ENCODE results near the gene DNAH5. TPM values are rescaled to one million over a fixed set of nuclear protein-coding genes. Genes with fewer than 3 reads are reported as not detected.
A peak's percentile ranks its signal among the peaks of the same experiment; 100 is the strongest.

The DNAH5 gene
- total RNA-seq, 1 donor: 1.3 TPM

GRCh38 chr5:13910201-13910600 is 34.3 kb downstream of the DNAH5 start:
- H3K4me3 ChIP-seq (ENCODE audit: low read depth, low read length): no peak overlapping the region
- no peak for DNase-seq (ENCODE audit: low read depth)
- TF ChIP-seq CTCF (IDR thresholded peaks at IDR 0.05; ENCODE audit: insufficient read depth, low read depth, low read length): no peak

GRCh38 chr5:13909271-13909670 is 35.2 kb downstream of the DNAH5 start:
- DNase-seq (ENCODE audit: low read depth): no peak
- no peak for TF ChIP-seq CTCF (IDR thresholded peaks at IDR 0.05; ENCODE audit: insufficient read depth, low read depth, low read length)
- no peak overlapping the region for H3K4me3 ChIP-seq (ENCODE audit: low read depth, low read length)

- TF ChIP-seq CTCF (IDR thresholded peaks at IDR 0.05; ENCODE audit: insufficient read depth, low read depth, low read length): no peak
- H3K4me3 ChIP-seq (ENCODE audit: low read depth, low read length): no peak overlapping the region
- no peak for DNase-seq (ENCODE audit: low read depth)
Observed at GRCh38 chr5:13898569-13898968, 45.9 kb downstream of the DNAH5 start.

DNA sequence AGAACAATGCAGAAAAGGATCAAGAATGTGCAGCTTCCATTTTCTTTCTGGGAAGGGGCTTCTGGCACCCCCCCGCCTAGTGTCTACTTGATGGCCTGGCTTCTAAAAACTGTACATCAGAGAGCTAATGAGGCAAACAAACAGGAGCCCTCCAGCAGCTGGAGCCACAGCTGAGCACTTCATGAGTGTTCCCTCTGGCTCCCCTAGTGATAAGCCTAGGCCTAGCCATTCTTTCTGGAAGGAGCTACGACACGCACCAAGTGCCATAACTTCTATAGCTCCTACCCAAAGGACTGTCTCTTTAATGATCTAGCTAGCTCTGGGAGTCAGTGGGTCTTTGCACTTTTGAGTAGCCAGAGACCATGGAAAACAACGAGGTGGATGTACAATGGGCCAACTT is 66.1 kb downstream of the DNAH5 start:
- no peak for TF ChIP-seq CTCF (IDR thresholded peaks at IDR 0.05; ENCODE audit: insufficient read depth, low read depth, low read length)
- DNase-seq (ENCODE audit: low read depth): no peak
- no peak overlapping the region for H3K4me3 ChIP-seq (ENCODE audit: low read depth, low read length)

DNA sequence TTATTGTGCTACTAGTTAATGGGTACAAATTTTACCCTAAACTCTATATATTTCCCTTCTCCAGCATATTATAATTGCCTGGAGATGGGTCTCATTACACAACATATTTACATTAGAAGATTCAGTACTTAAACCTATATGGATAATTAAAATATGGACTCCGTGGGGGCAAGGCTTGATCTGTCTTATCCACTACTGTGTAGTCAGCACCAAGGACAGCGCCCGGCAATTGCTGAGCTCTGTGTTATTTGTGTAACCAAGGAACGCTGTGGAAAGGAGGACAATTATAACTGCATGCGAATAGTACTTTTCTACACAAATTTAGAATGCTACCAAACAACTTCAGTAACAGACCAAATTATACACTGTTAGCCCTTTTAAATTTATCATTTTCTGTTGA is 77.7 kb downstream of the DNAH5 start:
- DNase-seq (ENCODE audit: low read depth): peak; percentile 33
- no peak overlapping the region for H3K4me3 ChIP-seq (ENCODE audit: low read depth, low read length)
- no peak for TF ChIP-seq CTCF (IDR thresholded peaks at IDR 0.05; ENCODE audit: insufficient read depth, low read depth, low read length)

- H3K4me3 ChIP-seq (ENCODE audit: low read depth, low read length): no peak overlapping the region
- no peak for DNase-seq (ENCODE audit: low read depth)
- no peak for TF ChIP-seq CTCF (IDR thresholded peaks at IDR 0.05; ENCODE audit: insufficient read depth, low read depth, low read length)
Observed at GRCh38 chr5:13865312-13865711, 79.2 kb downstream of the DNAH5 start.

GRCh38 chr5:13860146-13860545 is 84.3 kb downstream of the DNAH5 start:
- H3K4me3 ChIP-seq (ENCODE audit: low read depth, low read length): no peak overlapping the region
- DNase-seq (ENCODE audit: low read depth): no peak
- TF ChIP-seq CTCF (IDR thresholded peaks at IDR 0.05; ENCODE audit: insufficient read depth, low read depth, low read length): no peak
